Measurements from ENCODE around the gene FBXW8. TPM values are rescaled to one million over a fixed set of nuclear protein-coding genes. Genes with fewer than 3 reads are reported as not detected.

Gene FBXW8
- total RNA-seq, 1 experiment from 2014 or later = 15.3 TPM

GRCh38 chr12:116975779-116976393, 65.1 kb downstream of the FBXW8 start:
- Histone ChIP-seq H3K23ac (ENCODE audit: insufficient read length, low read depth, low read length) (no peak overlapping the region), H3K27ac (ENCODE audit: insufficient read length, low read depth, low read length) (no peak overlapping the region), H2AFZ (ENCODE audit: low read length) (no peak overlapping the region), H3K9ac (ENCODE audit: extremely low read depth, insufficient read length, low read length) (no peak overlapping the region), H2BK12ac (ENCODE audit: insufficient read length, low read depth, low read length) (no peak overlapping the region), H4K20me1 (ENCODE audit: control insufficient read depth, insufficient read depth, insufficient read length) (no peaks in the 10 kb centered on the region), H3K9me3 (ENCODE audit: control insufficient read depth, low read depth, low read length) (no peaks in the 10 kb centered on the region), H3K4me2 (ENCODE audit: insufficient read depth, insufficient read length, low read length) (no peak overlapping the region), H4K8ac (replicated peaks; ENCODE audit: insufficient read length, low read depth, low read length) (no peak overlapping the region), H3K56ac (ENCODE audit: insufficient read length, low read depth, low read length) (no peak overlapping the region), H4K91ac (ENCODE audit: insufficient read length, low read depth, low read length) (no peak overlapping the region), H3K27me3 (ENCODE audit: insufficient read depth, low read length) (no peaks in the 10 kb centered on the region), H2AK5ac (ENCODE audit: insufficient read length, low read length) (no peak overlapping the region), H2BK120ac (ENCODE audit: low read depth, low read length, poor library complexity, severe bottlenecking) (no peak overlapping the region), H3K79me2 (ENCODE audit: insufficient read depth, low read length) (no peaks in the 10 kb centered on the region), H4K5ac (ENCODE audit: insufficient read length, low read depth, low read length) (no peak overlapping the region), H3K23me2 (ENCODE audit: insufficient read length, low read depth, low read length, poor library complexity, severe bottlenecking) (no peaks in the 10 kb centered on the region), H3K18ac (ENCODE audit: insufficient read length, low read depth, low read length) (no peak overlapping the region), H3K4me1 (ENCODE audit: insufficient read depth, low read length) (no peaks in the 10 kb centered on the region), H2BK15ac (ENCODE audit: low read depth, low read length) (no peak overlapping the region), H2BK5ac (ENCODE audit: insufficient read length, low read length) (no peak overlapping the region), H3K14ac (ENCODE audit: insufficient read depth, low read length) (no peak overlapping the region), H3T11ph (ENCODE audit: low read length) (no peak overlapping the region), H2BK20ac (ENCODE audit: low read depth, low read length, poor library complexity, severe bottlenecking) (no peak overlapping the region), H3K79me1 (ENCODE audit: insufficient read depth, low read depth, low read length, poor library complexity, severe bottlenecking) (no peaks in the 10 kb centered on the region), H3K4ac (ENCODE audit: low read depth, low read length) (no peak overlapping the region)
- whole genome bisulfite sequencing (ENCODE audit: extremely low coverage, insufficient read length, low lambda C conversion rate) = no CpG with 5 or more reads among the region's 3 CpGs
- Mint-ChIP-seq H3K4me3 (no peak overlapping the region), H3K36me3 (ENCODE audit: insufficient read depth in 1 of 3, low read depth in 3 of 3) (peaks cover 10 to 16% (median 15%) of the 10 kb centered on the region in 3 experiments; a peak in 6 of 7 replicates), H3K27me3 (ENCODE audit: low read depth) (no peaks in the 10 kb centered on the region), H3K27ac (no peak overlapping the region), H3K4me1 (peaks cover 17 to 18% of the 10 kb centered on the region in 2 experiments), H3K9me3 (no peaks in the 10 kb centered on the region)
- no peak for TF ChIP-seq CTCF (conservative IDR thresholded peaks at IDR 0.05)
- DNase-seq = no peak
